NCI-H748 treated with DMSO at 0.1 percent for 48 hours (cell line): Measurements from ENCODE around the gene SVEP1.
"Not testable (repeated sequence)": the region's sequence is repeated elsewhere in the genome, so short reads cannot be mapped to it uniquely, and the experiment has no call there.

Experiments used
- DNase-seq: peaks from one replicate; lab custom pipeline; 2025; lab: John Stamatoyannopoulos, UW

The SVEP1 gene

DNA sequence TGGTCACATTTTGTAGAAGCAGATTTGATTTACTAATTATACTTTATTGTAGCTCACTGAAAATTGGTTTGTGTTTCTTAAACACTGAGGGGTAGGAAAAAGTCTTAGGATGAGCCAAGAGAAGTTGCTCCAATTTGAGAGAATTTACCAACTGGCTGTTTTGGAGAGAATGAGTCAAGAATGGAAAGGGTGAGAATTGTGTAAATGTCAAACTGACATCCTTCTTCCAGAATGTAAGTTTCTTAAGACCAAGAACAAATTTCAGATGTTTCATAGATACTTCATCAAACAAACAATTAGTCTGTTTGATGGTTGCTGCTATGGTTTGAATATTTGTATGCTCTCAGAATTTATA lies 135.7 kb downstream of the SVEP1 start:
- no peak for DNase-seq

DNA sequence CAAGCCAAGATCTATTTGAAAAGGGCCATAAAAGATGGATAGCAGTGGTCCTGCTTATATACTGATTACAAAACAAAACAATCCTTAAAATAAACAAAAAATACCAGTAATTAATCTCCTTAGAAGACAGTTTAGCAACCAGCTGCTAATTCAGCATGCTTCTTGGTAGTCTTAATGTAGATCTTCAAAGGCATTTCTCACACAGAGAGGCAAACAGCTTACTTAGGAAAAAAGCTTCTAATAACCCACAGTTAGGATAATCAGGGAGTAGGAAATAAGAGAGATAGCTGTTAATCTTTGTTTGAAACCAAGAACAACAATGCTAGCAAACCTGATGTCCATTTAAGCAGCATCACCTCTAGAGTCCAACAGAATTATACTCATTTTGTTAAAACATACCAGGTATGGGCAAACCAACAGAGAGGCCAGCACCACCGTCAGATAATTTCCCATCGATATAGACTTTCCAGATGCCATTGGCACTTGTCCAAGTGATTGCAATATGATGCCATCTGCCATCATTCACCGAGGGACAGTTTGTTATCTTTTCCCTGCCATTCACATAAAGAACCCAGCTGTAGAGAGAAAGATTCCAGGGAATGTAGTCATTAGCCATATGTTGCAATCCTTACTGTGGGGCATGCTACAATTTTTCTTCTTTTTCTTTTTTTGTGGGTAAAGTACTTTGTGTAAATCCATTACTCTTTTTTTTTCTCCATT lies 136.2 kb downstream of the SVEP1 start:
- DNase-seq = peak; percentile 79

DNA sequence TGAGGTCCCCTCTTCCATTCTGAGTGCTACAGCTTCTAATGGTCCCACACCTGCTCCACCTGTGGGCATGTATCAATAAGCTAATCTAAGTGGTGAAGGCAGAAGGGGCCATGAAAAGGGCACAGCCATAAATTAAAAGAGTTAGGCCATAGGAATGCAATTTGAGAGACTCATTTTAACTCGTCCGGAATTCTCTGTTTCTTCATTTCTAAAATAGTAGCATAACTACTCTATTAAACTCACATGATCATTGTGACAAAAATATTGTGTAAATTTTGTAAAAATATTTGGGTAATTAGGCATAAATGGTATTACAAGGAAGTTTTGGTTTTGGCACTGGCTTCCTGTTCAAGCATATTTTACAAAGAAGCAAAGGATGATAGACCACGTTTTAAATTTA lies 138.7 kb downstream of the SVEP1 start:
- no peak for DNase-seq

DNA sequence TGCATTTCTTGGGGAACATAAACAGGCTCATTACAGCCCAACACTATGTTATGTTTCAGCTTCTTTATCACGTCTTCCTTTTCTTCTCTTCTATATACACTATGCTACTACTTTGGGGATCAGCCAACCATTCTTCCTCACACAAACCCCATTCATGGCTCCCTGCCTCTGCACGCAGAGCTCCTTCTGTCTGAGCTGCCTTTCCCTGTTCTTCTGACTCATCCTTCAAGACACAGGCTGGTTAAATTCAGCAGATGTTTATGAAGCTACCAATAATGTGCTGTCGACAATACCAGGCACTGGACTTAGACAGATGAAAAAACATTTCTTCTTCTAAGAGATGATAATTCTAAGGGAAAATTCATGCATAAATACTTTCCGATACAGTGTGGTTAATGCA lies 139.4 kb downstream of the SVEP1 start:
- no peak for DNase-seq

DNA sequence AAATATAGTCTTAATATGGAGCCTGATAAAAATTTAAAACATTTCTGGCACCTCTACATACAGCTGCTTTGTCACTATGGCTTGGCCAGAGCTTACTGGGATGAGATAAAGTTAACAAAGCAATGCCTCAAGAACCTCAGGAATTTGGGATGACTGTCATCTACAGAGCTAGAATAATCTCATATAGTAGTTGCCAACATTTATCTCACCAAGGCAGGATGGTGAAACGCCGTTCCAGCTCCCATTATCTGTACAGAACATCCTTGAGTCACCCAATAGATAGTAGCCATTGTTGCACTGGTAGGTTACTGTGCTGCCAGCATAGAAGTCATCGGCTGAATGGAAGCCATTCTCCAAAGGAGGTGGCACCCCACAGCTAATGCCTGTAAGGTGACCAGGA lies 147.3 kb downstream of the SVEP1 start:
- DNase-seq = no peak

DNA sequence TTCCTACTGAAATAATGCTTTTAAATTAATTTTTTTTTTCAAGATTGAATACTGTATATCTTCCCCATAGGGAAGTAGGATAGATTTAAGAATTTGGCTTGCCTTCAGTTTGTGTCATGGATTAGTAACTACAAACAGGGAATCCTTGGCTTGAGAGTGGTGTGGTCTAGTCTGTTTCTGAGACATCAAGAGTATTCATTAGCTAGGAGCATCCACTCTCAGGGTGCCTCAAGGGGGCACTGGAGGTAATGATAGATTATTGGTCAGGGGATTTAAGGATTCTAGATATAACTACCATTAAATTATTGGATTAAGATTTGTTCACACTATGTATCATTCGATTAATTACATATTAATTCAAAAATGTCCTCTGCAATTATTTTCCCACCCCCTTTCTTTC lies 150.1 kb downstream of the SVEP1 start:
- no peak for DNase-seq

DNA sequence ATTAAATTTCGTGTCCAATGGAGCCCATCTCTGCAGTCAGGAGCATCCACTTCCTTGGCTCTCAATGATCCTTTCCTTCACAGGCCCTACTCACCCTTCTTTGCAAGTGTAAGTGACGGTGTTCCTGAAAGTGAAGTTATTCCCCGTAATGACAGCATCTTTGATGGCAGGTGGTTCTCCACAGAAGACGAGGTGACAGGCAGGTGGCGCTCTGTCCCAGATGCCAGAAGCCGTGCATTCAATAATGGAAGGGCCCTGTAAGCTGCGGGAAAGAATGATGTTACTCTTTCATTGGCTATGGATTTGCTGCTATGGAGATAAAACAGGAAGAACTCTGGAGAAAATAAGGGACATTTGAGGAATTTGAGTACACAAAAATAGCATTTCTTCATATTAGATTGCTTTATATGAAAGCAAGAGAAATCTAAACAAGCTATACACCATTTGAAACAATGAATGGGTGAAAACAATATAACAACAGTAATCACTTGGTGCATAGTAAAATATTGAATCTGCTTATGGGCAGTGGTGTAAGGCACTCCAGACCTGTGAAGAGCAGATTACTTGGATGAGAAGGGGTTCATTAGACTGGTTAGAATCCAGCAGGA lies 151.9 kb downstream of the SVEP1 start:
- peak; percentile 45 for DNase-seq

DNA sequence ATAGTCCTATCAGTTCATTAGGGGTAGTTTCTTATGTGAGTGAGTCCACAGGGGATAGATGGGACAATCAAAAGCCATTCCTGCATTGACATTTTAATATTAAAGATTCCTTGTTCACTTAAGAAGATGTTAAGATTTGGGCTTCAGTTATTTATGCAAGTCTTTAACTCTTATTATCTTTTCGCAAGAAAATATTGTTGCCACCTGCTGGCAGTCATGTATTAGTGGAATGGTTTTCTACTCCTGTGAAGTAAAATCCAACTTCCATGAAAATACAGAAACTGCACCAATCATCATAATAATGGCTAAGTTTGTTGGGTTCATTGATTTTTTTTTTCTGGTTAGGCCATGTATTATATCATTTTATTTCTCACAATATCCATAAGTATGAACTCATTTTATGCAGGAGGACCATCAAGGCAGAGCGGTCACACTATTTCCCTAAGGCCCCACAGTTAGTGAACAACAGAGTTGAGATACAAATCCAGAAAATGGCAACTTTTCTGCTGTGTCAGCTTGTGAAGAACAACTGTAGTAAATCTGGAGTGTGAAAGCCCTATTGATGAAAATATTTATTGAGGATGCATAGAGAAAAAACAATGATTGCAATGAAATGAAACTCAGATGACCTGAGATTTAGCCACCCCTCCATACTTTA lies 153.4 kb downstream of the SVEP1 start:
- DNase-seq = no peak

DNA sequence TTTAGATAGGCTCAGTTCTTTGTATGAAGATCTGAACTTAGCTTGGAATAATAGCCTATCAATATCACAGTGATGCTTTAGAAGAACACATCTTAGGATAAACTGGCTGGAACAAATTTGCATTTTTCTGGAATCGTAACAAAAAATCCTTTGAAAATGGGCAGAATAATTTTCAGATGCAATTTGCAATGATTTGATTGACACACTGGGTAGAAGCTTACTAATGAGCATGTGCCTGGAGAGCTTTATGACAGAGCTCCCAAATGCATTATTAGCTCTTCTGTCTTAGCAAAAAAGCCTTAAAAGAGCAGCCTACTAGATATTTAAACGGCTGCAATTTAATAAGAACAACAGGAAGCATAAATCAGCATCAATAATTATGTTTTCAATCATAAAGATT lies 165.1 kb downstream of the SVEP1 start:
- DNase-seq = no peak

DNA sequence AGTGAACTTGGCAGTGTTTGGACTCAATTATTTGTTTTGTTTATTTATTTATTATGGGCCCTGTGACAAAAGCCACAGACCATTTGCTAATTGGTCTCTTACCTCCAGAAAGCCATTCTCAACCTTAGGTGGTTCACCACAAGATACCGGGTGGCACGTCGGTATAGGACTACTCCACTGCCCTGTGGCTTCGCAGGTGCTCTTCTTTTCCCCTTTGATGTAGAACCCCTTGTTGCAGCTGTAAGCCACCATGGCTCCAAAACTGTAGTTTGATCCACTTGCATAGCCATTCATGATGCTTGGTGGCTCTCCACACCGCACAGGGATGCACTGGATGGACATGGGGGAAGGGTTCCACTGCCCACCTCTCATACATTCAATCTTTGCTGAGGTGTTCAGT lies 168.6 kb downstream of the SVEP1 start:
- DNase-seq = no peak

DNA sequence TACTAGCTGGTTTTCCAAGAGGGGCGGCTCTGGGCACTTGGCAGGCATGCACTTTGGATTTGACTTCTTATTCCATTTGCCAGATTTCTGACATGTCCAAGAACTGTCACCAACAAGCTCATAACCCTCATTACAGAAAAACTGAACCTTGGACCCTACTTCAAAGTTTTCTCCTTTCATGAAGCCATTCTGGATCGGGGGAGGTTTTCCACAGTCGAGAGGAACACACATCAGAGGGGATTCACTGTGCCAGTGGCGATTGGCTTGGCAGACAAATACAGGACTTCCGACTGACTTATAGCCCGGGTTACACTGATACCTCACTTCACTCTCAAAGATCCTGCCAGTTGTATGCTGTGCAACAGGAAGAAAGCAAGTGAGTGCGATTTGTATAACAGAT lies 170.9 kb downstream of the SVEP1 start:
- DNase-seq = no peak

DNA sequence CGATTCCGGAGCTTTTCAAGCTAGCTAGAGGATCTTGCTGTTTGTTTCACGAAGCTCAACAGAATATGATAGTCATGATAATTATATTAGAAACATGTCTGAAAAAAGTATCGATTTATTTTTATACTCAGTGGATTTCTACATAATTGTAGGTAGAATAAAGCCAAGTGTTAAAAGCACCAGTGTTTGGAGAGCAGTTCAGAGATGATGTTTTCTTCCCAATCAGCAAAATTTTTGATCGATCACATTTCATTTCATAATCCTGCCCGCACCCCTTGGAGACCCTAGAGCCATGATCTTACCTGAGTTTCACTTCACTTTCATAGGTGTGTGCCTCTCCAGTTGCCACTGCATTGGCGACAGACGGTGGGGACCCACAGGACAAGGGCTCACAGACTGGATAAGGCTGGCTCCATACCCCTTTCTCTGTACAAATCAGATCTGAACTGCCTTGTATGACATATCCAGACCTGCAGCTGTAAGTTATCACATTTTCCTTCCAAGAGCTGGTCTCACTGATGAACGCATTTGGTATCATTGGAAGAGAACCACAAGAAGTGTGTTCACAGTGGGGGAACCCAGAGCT lies 173.6 kb downstream of the SVEP1 start:
- no peak for DNase-seq

DNA sequence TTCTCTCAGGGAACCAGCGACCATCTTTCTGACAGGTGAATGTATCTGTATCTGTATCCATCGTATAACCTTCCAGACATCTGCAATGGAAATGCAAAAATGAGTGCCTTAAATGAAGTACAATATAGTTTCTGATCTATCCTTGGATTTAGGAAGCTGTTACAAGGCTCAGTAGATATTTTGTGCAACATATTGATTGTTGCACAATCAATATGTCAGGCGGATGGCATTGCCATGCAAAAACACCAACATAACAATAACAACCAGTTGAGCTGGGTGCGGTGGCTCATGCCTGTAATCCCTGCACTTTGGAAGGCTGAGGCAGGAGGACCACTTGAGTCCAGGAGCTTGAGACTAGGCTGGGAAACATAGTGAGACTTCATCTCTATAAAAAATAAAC lies 175.1 kb downstream of the SVEP1 start:
- DNase-seq = no peak

DNA sequence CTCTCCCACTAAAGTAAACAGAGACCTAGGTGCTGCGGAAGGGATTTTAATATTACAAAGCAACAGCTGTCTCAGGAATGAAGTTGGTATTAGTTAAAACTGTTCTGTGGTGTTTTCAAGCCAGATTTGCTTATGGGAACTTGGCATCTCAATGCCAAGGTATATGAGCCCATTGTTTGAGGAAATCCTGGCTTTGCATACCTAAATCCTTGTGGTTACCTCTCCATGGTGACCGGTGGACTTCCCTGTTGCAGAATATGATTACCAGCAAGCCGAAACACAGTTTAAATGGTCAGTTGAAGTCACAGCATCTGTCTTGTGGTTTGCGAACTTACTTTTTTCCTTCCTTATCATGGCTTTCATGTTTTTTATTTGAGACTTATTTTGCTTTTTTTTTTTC lies 179.6 kb downstream of the SVEP1 start:
- DNase-seq = no peak

DNA sequence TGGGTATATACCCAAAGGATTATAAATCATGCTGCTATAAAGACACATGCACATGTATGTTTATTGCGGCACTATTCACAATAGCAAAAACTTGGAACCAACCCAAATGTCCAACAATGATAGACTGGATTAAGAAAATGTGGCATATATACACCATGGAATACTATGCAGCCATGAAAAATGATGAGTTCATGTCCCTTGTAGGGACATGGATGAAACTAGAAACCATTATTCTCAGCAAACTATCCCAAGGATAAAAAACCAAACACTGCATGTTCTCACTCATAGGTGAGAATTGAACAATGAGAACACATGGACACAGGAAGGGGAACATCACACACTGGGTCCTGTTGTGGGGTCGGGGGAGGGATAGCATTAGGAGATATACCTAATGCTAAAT lies 180.5 kb downstream of the SVEP1 start:
- not testable (repeated sequence) for DNase-seq

DNA sequence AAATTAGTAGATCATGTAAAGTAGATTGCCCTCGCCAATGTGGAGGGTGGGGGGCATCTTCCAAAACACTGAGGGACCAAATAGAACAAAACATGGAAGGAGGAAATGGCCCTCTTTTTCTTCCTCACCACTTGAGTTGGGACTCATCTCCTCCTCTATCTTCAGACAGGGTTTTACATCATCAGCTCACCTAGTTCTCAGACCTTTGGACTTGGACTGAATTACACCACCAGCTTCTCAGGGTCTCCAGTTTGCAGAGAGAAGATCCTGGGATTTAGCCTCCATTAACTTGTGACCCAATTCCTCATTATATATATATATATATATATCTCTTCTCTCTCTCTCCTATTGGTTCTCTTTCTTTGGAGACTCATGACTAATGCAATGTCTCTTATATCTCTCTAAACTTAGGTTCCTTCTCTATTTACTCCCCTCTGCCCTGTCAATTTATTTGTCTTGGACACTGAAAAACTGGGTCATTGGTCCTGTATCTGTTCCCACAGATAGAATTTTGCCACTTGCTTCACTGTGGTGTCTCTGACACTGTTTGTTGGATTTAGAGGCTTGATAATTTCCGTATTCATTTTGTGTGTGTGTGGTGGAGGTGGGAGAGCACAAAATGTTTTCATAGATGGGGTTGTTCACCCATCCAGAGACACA lies 187.6 kb downstream of the SVEP1 start:
- no peak for DNase-seq

DNA sequence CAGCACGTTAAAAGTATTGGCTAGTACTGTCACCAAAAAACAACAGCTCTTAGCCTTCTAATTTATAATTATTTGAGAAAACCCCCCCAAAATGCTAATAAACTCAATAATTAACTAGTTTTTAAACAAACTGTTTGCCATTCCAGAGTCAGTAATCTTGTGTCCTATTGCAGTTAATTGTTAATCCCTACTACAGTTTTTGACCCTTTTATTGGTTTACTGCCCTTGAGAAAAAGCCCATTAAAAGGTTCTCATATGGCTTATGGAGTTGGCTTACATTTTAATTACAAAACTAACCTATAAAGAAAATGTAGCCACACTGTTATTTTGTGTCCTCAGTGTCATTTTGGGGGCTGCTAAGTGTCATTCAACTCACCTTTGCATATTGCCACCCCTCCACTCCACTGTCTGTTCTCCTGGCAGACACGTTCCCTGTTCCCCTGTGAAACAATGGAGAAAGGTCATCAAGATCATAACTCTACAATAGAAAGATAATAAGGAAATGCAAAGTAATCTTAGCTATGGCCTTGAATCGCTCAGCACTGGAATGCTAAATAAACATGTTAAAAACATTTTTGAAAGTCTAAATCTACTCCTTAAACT lies 190.3 kb downstream of the SVEP1 start:
- no peak for DNase-seq

DNA sequence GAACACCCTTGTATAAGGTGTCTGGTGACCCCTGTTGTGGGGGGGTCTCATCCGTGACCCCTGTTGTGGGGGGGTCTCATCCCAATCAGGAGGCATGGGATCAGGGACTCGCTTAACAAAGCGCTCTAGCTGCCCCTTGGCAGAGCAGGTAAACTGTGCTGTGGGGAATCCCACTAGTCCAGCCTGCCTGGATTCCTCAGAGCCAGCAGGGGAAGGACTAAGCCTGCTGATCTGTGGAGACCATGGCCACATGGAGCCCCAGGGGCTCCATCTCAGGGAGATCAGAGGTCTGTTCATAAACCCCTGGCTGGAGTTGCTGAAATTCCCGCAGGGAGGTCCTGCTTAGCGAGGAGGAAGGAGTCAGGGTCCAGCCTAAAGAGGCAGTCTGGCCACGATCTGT lies 196.1 kb downstream of the SVEP1 start:
- DNase-seq = no peak

DNA sequence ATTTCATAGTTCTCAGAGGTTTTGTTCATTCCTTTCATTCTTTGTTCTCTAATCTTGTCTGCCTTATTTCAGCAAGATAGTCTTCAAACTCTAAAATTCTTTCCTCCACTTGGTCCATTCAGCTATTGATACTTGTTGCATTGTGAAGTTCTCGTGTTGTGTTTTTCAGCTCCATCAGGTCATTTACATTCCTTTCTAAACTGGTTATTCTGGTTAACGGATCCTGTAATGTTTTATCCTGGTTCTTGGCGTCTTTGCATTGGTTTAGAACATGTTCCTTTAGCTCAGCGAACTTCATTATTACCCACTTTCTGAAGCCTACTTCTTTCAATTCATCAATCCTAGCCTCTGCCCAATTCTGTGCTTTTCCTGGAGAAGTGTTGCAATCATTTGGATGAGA lies 196.8 kb downstream of the SVEP1 start:
- no peak for DNase-seq

DNA sequence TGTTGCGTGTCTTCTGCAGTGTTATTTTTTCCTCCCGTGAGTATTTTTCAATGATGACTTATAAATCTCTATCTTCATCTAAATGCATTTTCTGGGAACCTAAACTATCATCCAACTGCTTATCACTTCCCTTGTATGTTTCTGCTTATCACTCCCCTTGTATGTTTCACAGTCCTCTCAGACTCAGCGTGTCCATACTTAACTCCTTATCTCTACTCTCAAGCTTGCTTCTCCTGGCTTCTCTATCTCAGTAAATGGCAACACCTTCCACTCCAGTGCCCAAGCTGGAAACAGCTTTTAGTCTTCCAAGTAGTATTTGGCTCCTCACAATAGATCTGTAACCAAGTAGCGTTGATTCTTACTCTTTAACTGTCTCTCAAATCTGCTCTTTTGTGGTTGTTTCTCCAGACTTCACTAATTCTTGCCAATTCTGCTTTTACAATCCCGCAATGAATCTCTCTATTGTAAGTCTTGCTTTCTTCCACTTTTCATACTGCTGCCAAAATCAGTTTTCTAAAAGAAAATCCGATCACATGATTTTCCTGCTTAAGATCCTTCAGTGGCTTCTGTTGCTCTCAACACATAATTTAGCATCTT lies 208.0 kb downstream of the SVEP1 start:
- DNase-seq = no peak

DNA sequence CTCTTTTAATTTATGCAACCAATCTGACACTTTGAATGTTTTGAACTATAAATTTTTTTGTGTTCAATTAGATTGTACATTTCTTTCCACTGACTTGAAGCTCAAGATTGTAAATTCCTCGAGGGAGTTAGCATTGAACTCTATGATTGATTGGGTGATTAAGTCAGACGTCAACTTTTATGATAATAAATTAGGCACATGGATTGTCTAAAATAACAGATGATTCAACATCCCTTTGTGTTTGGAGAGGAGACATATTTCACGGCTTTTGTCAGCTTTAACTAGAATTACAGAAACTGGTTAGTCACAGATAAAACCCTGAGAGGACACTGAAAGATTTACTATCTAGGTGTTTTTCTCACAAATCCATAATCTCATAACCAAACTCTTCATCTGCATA lies 209.2 kb downstream of the SVEP1 start:
- no peak for DNase-seq

DNA sequence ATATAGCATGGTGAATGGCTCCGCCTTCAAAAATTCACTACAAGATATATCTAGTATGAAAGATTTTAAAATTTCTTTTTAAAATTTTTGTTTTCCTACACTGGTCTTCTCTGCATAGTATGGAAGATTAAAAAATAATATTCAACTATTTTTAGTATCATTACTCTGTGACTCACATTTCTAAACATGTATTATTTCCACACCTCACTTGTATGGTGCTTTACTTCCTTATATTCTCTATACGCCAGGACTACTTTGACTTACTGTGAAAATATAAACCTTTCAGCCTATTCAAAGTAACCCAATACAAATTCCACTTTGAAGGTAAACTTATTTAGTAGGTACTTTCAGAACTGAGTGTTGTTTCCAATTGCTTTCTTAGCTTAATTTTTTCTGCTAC lies 215.1 kb downstream of the SVEP1 start:
- no peak for DNase-seq
